K562 (cell line): ENCODE measurements around the gene ENDOG. TPM values are rescaled to one million over a fixed set of nuclear protein-coding genes. Genes with fewer than 3 reads are reported as not detected.

Source experiments
- CGGBP1 ChIP-seq: fragments of 250-450 bp; sonication (Bioruptor Pico); IDR thresholded peaks from 2 replicates; pipeline ENCODE4 v1.9.0; 2021; ENCODE audit warnings: mild to moderate bottlenecking
- CXXC5 ChIP-seq: fragments of 250-450 bp; sonication (Bioruptor Pico); IDR thresholded peaks from 2 replicates; pipeline ENCODE4 v1.8.0; 2022; ENCODE audit warnings: inconsistent platforms, mild to moderate bottlenecking, moderate library complexity
- FOXK2 ChIP-seq, 2 experiments: fragments of 450-650 bp; IDR thresholded peaks in 1 of 2; conservative IDR thresholded peaks in 1 of 2; 2 replicates each; pipeline ENCODE4 v1.6.1; 2016; ENCODE audit warnings: low read depth in 2 of 2, mild to moderate bottlenecking in 1 of 2
- GTF2E2 ChIP-seq: fragments of 200-800 bp; sonication (Bioruptor generic); IDR thresholded peaks from 2 replicates; pipeline ENCODE4 v1.6.1; 2016; ENCODE audit warnings: missing genetic modification characterization, missing compliant biosample characterization
- KAT2B ChIP-seq: IDR thresholded peaks from one replicate; pipeline ENCODE4 v1.6.1; 2012; ENCODE audit warnings: low read depth, mild to moderate bottlenecking, control low read depth, inconsistent platforms, low read length, moderate library complexity
- OTX1 ChIP-seq: fragments of 450-650 bp; formaldehyde crosslinking; IDR thresholded peaks from 2 replicates; pipeline ENCODE4 v1.4.0; 2022; ENCODE audit warnings: mild to moderate bottlenecking
- PREB ChIP-seq: sonication (generic); formaldehyde crosslinking; IDR thresholded peaks from 2 replicates; pipeline ENCODE4 v1.8.1; 2023; ENCODE audit warnings: mild to moderate bottlenecking, missing genetic modification reagents
- SLC30A9 ChIP-seq: fragments of 250-450 bp; sonication (Bioruptor Pico); IDR thresholded peaks from 2 replicates; pipeline ENCODE4 v1.8.0; 2022; ENCODE audit warnings: mild to moderate bottlenecking, moderate library complexity
- SOX6 ChIP-seq: fragments of 450-650 bp; IDR thresholded peaks from 2 replicates; pipeline ENCODE4 v1.6.1; 2014; ENCODE audit warnings: mild to moderate bottlenecking
- TOE1 ChIP-seq, 2 experiments: fragments of 450-650 bp in 1 of 2; sonication (generic) in 1 of 2; formaldehyde crosslinking in 1 of 2; IDR thresholded peaks; 2 replicates each; pipeline versions ENCODE4 v1.7.1 to v1.8.0; 2016 to 2022; ENCODE audit warnings: borderline replicate concordance in 2 of 2, mild to moderate bottlenecking in 2 of 2, antibody characterized with exemption in 1 of 2, inconsistent platforms in 1 of 2, low read depth in 1 of 2, missing genetic modification reagents in 1 of 2, moderate library complexity in 1 of 2
- XRCC4 ChIP-seq: IDR thresholded peaks from one replicate; pipeline ENCODE4 v1.6.1; 2011; ENCODE audit not compliant: insufficient read depth, insufficient read length; ENCODE audit errors: extremely low read depth
- ZNF639 ChIP-seq, 2 experiments: fragments of 200-800 bp in 1 of 2; sonication (Bioruptor generic) in 1 of 2; sonication (generic) in 1 of 2; formaldehyde crosslinking in 1 of 2; IDR thresholded peaks in 1 of 2; conservative IDR thresholded peaks in 1 of 2; 2 replicates each; pipeline versions ENCODE4 v1.5.0 to v1.6.1; 2016 to 2020; ENCODE audit warnings: missing compliant biosample characterization in 1 of 2, missing genetic modification characterization in 1 of 2, missing genetic modification reagents in 1 of 2
- polyA plus RNA-seq, 8 experiments: library from polyadenylated mRNA; depleted of rRNA in 4 of 8; stranded (reverse) in 5 of 8; unstranded in 3 of 8; fragments of >200 nt; fragmentation: Nextera tagmentation in 2 of 8; fragmentation: Illumina TruSeq in 1 of 8; extraction: Ambion mirVana in 2 of 8; extraction: Trizol in 1 of 8; gene quantifications; 2 replicates each; pipeline versions ENCODE4 v1.2.1 to v1.2.3, GENCODE V29; 2011 to 2014; ENCODE audit warnings: inconsistent platforms in 1 of 8, missing spikeins in 1 of 8
- total RNA-seq, 7 experiments: library from RNA; depleted of rRNA in 6 of 7; stranded (reverse); fragments of >200 nt in 6 of 7; fragmentation: Illumina TruSeq in 2 of 7; extraction: Trizol in 2 of 7; gene quantifications; 2 replicates each; pipeline versions ENCODE4 v1.2.1 to v1.2.3, GENCODE V29; 2011 to 2021; ENCODE audit warnings: low replicate concordance in 1 of 7
- TF ChIP-seq, protein P1 (sequence below): sonication (generic); formaldehyde crosslinking; IDR thresholded peaks from 2 replicates; pipeline ENCODE4 v1.8.1; 2023; ENCODE audit warnings: mild to moderate bottlenecking, missing genetic modification reagents
- TF ChIP-seq, protein P2 (sequence below): sonication (generic); formaldehyde crosslinking; IDR thresholded peaks from 2 replicates; pipeline ENCODE4 v1.9.0; 2022; ENCODE audit warnings: mild to moderate bottlenecking, missing genetic modification reagents
- TF ChIP-seq, protein P3 (sequence below): fragments of 450-650 bp; IDR thresholded peaks from 2 replicates; pipeline ENCODE4 v1.6.1; 2014; ENCODE audit warnings: low read depth, mild to moderate bottlenecking, moderate library complexity, borderline replicate concordance

ENDOG gene
- total and polyA plus RNA-seq, 9 of the 15 experiments (the other 6 are each of a cell fraction or from before 2014, with no cell fraction given) = 1.2 to 91.0 (median 25.5) TPM

GRCh38 chr9:128771745-128772519 lies 46.4 kb upstream of the ENDOG start, which contains the start of gene ZER1 (continued):
- TF ChIP-seq, protein P1, sequence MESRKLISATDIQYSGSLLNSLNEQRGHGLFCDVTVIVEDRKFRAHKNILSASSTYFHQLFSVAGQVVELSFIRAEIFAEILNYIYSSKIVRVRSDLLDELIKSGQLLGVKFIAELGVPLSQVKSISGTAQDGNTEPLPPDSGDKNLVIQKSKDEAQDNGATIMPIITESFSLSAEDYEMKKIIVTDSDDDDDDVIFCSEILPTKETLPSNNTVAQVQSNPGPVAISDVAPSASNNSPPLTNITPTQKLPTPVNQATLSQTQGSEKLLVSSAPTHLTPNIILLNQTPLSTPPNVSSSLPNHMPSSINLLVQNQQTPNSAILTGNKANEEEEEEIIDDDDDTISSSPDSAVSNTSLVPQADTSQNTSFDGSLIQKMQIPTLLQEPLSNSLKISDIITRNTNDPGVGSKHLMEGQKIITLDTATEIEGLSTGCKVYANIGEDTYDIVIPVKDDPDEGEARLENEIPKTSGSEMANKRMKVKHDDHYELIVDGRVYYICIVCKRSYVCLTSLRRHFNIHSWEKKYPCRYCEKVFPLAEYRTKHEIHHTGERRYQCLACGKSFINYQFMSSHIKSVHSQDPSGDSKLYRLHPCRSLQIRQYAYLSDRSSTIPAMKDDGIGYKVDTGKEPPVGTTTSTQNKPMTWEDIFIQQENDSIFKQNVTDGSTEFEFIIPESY (CRISPR knock-in tag) = peak; percentile 85
- TF ChIP-seq ZNF639 (CRISPR knock-in tag; conservative IDR thresholded peaks at IDR 0.05 in 1 of 2, IDR thresholded peaks at IDR 0.05 in 1 of 2) (peak in 1 of 2 experiments; percentile 99; a peak in 2 of 4 replicates), FOXK2 (conservative IDR thresholded peaks at IDR 0.05 in 1 of 2, IDR thresholded peaks at IDR 0.05 in 1 of 2; ENCODE audit: low read depth in 2 of 2) (peak; percentile 92 to 95), PREB (no peak), XRCC4 (no peak), SOX6 (peak; percentile 76), TOE1 (IDR thresholded peaks at IDR 0.05; ENCODE audit: borderline replicate concordance) (peak; percentile 88), TOE1 (CRISPR knock-in tag; IDR thresholded peaks at IDR 0.05; ENCODE audit: borderline replicate concordance, low read depth) (no peak), SLC30A9 (CRISPR knock-in tag) (no peak), CXXC5 (CRISPR knock-in tag) (peak; percentile 98), KAT2B (no peak), CGGBP1 (peak; percentile 76; the same call in 1 of the 2 replicates), GTF2E2 (tag) (peak; percentile 96), OTX1 (CRISPR knock-in tag) (no peak)
- TF ChIP-seq, protein P2, sequence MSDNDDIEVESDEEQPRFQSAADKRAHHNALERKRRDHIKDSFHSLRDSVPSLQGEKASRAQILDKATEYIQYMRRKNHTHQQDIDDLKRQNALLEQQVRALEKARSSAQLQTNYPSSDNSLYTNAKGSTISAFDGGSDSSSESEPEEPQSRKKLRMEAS = peak; percentile 54
- TF ChIP-seq, protein P3, sequence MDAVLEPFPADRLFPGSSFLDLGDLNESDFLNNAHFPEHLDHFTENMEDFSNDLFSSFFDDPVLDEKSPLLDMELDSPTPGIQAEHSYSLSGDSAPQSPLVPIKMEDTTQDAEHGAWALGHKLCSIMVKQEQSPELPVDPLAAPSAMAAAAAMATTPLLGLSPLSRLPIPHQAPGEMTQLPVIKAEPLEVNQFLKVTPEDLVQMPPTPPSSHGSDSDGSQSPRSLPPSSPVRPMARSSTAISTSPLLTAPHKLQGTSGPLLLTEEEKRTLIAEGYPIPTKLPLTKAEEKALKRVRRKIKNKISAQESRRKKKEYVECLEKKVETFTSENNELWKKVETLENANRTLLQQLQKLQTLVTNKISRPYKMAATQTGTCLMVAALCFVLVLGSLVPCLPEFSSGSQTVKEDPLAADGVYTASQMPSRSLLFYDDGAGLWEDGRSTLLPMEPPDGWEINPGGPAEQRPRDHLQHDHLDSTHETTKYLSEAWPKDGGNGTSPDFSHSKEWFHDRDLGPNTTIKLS = peak; percentile 64; the same call in 1 of the 2 replicates
